ENCODE data around the gene DDIT3.

Gene DDIT3

DNA sequence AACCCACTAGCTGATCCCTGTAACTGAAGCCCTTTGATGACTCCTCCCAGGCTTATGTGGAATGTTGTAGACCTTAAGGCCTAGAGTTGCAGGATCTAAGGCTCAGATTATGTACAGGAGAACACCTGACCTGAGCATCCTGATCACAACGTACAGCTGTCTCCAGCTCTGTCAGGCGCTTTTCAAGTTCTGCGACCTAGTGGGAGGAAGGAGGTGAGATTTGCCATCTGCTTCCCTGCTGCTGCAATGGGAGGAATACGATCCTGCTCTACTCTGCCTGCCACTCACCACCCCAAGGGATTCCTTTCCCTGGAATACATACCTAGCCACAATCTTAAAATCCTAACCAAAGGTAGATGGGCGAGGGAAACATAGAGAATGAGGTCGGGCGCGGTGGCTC lies 12.8 kb upstream of the DDIT3 start:
- TF ChIP-seq MAX (IDR thresholded peaks at IDR 0.05): no peak
- no peak for TF ChIP-seq FOXM1 (IDR thresholded peaks at IDR 0.05; ENCODE audit: borderline replicate concordance, low read depth)
- TF ChIP-seq, protein P1, sequence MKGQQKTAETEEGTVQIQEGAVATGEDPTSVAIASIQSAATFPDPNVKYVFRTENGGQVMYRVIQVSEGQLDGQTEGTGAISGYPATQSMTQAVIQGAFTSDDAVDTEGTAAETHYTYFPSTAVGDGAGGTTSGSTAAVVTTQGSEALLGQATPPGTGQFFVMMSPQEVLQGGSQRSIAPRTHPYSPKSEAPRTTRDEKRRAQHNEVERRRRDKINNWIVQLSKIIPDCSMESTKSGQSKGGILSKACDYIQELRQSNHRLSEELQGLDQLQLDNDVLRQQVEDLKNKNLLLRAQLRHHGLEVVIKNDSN (IDR thresholded peaks at IDR 0.05): no peak
- TF ChIP-seq YY1 (IDR thresholded peaks at IDR 0.05; ENCODE audit: low read depth): no peak
- TF ChIP-seq RAD21 (IDR thresholded peaks at IDR 0.05; ENCODE audit: low read depth): no peak
- TF ChIP-seq REST (IDR thresholded peaks at IDR 0.05; ENCODE audit: low read depth): no peak
- TF ChIP-seq EP300 (IDR thresholded peaks at IDR 0.05; ENCODE audit: borderline replicate concordance): no peak
- TF ChIP-seq TEAD4 (IDR thresholded peaks at IDR 0.05): no peak
- TF ChIP-seq CEBPB (IDR thresholded peaks at IDR 0.05): no peak
- TF ChIP-seq NFIC (IDR thresholded peaks at IDR 0.05): no peak
- no peak for TF ChIP-seq TCF12 (IDR thresholded peaks at IDR 0.05; ENCODE audit: low read depth)
- TF ChIP-seq CREB1 (IDR thresholded peaks at IDR 0.05; ENCODE audit: low read depth): no peak

- no peak for TF ChIP-seq CEBPB (IDR thresholded peaks at IDR 0.05)
- no peak for TF ChIP-seq EGR1 (IDR thresholded peaks at IDR 0.05)
- TF ChIP-seq RAD21 (IDR thresholded peaks at IDR 0.05; ENCODE audit: low read depth): no peak
- no peak for TF ChIP-seq REST (IDR thresholded peaks at IDR 0.05; ENCODE audit: low read depth)
- no peak for TF ChIP-seq NFIC (IDR thresholded peaks at IDR 0.05)
Observed at GRCh38 chr12:57531836-57532235, 11.5 kb upstream of the DDIT3 start.

DNA sequence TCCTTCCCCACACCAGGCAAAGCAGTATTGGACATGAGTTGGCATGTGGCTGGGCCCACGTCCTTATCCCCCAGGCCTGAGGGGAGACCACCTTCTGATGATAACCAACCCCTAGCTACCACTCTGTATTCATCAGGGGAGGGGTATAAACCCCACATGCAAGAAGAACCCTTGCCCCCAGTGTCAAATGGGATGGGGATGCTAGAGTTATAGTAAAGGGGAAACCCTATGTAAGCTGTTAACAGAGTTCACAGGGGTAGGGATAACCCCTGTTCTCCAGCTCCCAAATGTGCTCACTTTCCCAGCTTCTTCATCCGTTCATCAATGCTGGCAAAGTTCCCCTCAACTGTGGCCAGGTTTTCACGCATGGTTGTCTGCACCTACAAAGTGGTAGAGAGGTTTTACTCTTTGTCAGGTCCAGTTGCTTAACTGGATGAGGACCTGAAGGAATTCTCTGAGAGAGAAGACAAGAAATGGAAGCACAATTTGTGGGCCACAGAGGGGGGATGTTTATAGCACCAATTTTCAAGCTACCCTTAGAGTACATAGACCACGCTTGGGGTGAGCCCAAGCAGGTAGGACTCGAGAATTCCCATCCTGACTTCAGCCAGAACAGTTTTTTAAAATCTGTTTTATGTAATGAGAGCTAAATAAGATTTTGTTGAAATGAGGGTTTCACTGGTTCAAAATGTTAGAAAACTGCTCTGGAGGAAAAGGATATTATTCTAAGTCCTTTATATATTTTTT lies 10.3 kb upstream of the DDIT3 start:
- no peak for TF ChIP-seq TCF12 (IDR thresholded peaks at IDR 0.05; ENCODE audit: low read depth)
- TF ChIP-seq TAF1 (IDR thresholded peaks at IDR 0.05; ENCODE audit: low read depth): no peak
- no peak for TF ChIP-seq EGR1 (IDR thresholded peaks at IDR 0.05)

GRCh38 chr12:57529831-57530230 lies 9.5 kb upstream of the DDIT3 start:
- TF ChIP-seq MAX (IDR thresholded peaks at IDR 0.05) (no peak), CEBPB (IDR thresholded peaks at IDR 0.05) (no peak), TAF1 (IDR thresholded peaks at IDR 0.05; ENCODE audit: low read depth) (no peak), CREB1 (IDR thresholded peaks at IDR 0.05; ENCODE audit: low read depth) (no peak), NFIC (IDR thresholded peaks at IDR 0.05) (no peak), YY1 (IDR thresholded peaks at IDR 0.05; ENCODE audit: low read depth) (no peak), TEAD4 (IDR thresholded peaks at IDR 0.05) (no peak), FOXM1 (IDR thresholded peaks at IDR 0.05; ENCODE audit: borderline replicate concordance, low read depth) (no peak), EP300 (IDR thresholded peaks at IDR 0.05; ENCODE audit: borderline replicate concordance) (no peak), TCF12 (IDR thresholded peaks at IDR 0.05; ENCODE audit: low read depth) (no peak), ZBTB7A (IDR thresholded peaks at IDR 0.05; ENCODE audit: low read depth) (no peak), RAD21 (IDR thresholded peaks at IDR 0.05; ENCODE audit: low read depth) (no peak)
- TF ChIP-seq, protein P1 (IDR thresholded peaks at IDR 0.05): no peak

DNA sequence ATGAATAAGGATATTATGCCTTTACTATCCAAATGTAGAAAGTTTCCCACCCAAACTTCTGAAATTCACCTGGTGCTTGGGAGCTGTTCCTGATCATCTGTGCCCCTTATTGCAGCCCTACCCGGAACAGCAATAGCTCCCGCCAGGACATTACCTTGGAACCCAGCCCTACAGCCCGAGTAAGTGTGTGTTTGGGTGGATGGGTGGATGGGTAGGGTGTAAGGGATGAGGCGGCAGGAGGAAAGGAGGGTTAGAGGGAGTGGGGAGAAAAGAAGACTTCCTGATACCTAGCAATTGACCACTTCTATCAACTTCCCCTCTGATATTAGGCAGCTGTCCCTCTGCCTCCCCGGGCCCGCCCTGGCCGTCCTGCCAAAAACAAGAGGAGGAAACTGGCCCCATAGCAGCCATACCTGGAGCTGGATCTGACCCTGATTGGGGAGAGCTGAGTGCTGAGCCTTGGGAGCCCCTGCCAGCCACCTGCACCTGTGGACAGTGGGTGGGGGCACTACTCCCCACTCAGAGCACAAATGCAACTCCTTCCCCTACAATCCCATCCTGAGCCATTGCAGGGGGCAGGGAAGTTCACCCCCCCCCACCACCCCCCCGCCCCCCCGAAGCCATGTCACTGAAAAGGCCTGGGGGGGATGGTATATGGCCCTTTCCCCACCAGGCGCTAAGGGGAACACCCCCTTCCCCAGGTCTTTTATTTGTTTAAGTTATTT lies 8.7 kb upstream of the DDIT3 start:
- TF ChIP-seq FOXM1 (IDR thresholded peaks at IDR 0.05; ENCODE audit: borderline replicate concordance, low read depth): no peak
- TF ChIP-seq YY1 (IDR thresholded peaks at IDR 0.05; ENCODE audit: low read depth): no peak
- TF ChIP-seq MAX (IDR thresholded peaks at IDR 0.05): no peak
- TF ChIP-seq, protein P1 (IDR thresholded peaks at IDR 0.05): no peak
- TF ChIP-seq TCF12 (IDR thresholded peaks at IDR 0.05; ENCODE audit: low read depth): no peak
- TF ChIP-seq CEBPB (IDR thresholded peaks at IDR 0.05): no peak
- no peak for TF ChIP-seq TAF1 (IDR thresholded peaks at IDR 0.05; ENCODE audit: low read depth)
- TF ChIP-seq NFIC (IDR thresholded peaks at IDR 0.05): no peak
- no peak for TF ChIP-seq TEAD4 (IDR thresholded peaks at IDR 0.05)
